Right hindlimb (tissue), 1 donor: ENCODE results near the gene TIMP4.

Experiments
- DNase-seq: peaks from one replicate; pipeline ENCODE4 v3.0.0-alpha.2; 2018

TIMP4 gene

GRCh38 chr3:12158387-12159226 is at the start of gene TIMP4:
Gene TIMP4, minus strand, starts transcription at chr3:12158912. Its CDS starts 72 bp downstream, at chr3:12158840.
- DNase-seq: peak; percentile 37

DNA sequence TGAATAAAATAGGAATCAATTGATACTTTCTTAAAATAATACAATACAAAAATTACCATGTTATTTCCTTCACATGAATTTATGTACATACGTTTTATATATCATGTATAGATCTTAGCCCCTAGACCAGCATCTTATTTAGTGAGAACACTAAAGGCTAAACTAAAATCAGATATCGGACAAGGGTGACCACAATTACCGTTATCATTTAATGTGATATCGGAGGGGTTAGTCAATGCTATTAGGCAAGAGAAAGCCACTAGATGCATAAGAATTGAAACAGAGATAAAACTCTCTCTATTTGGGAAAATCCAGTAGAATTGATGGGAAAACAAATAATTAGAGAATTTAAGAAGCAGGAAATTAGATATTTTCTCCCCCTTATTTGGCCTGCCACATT is 46.5 kb upstream of the TIMP4 start:
- no peak for DNase-seq

GRCh38 chr3:12201813-12202212 is 43.1 kb upstream of the TIMP4 start:
- DNase-seq: no peak

DNA sequence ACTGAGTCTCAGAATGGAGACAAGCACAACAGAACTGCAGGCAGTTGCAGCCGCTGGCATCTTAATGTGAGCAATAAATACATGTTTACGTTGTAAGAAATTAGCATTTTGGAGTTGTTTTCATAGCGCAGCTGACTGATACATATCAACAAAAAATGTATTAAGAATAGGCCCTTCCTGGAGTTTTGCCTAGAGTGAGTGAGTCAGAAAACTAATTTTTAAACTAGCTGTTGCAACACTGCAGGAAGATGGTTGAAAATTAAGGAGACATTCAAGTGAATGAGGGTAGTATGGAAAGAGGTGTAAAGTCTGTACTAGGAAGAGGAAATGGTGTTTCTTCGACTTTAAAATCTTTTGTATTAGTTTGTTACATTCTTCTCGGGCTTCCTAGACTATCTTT is 39.6 kb upstream of the TIMP4 start:
- no peak for DNase-seq

DNA sequence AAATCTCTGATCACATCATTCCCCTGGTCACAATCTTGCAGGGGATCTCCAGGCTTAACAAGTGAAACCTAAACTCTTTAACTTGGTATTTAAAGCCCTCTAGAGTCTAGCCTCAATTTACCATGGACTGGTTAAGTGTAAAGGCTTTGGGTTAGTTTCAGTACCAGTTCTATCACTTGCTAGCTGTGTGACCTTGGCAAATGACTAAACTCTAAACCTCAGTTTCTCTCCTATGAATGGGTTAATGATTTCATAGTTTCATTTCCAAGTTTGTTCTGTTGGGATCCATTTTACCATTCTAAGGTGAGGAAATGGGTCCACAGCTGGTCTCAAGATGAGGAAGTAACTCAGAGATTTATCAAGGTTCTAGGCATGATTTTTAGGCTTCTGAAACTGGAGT is 38.8 kb upstream of the TIMP4 start:
- DNase-seq: no peak

GRCh38 chr3:12196684-12197083 is 38.0 kb upstream of the TIMP4 start:
- no peak for DNase-seq

DNA sequence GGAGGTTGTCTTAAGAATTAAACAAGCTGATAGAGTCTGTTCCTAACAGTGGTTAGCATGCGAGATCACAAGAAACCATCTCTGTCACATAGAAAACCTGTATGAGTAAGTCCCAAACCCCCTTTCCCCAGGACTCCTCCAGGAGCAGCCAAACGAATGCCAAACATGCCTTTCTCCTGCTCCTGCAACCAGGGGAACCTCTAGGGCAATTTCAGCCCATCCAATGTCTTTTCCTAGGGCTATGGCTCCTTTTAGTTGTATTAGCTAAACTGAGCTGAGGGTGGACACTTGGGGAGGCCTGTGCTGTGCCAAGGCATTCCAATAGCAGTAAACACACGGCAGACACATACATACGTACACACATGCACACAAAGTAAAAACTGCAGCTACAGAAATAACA is 36.5 kb upstream of the TIMP4 start:
- DNase-seq: no peak

GRCh38 chr3:12194669-12195161 is 36.0 kb upstream of the TIMP4 start:
- no peak for DNase-seq

DNA sequence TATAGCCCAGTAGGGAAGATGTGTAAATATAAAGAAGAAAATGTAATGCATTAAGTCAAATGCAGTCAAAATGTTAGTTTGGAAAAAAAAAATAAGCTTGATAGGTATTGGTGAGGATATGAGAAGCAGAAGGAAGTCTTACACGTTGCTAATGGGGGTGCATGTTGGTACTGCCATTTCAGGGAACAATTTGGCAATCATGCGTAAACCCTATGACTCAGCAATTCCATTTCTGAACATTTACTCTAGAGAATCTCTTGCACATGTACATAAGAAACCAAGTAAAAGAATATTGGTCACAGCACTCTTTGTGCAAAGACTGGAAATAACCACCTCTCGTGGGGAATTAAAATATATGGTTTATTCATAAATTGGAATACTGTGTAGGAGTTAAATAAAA is 35.5 kb upstream of the TIMP4 start:
- DNase-seq: no peak

- DNase-seq: peak; percentile 48
Observed at GRCh38 chr3:12193485-12194165, 34.9 kb upstream of the TIMP4 start.

GRCh38 chr3:12192655-12193484 is 34.2 kb upstream of the TIMP4 start:
- DNase-seq: no peak

DNA sequence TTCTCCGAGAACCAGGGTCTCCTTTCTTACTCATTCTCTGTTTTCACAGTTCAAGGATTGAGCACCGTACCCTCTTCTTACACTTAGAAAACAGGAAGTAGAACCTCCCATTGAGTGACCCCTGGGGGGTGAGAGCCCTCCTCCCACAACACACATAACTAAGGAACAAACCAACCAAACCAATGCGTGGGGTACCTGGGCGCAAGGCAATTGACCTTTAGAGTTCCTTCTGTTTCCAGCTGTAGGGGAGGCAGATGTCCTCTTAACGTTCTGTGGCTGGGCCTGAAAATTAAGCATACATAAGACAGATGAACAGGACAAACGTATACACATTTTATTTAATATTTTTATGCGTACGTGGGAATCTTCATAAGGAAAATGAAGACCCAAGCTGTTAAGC is 33.5 kb upstream of the TIMP4 start:
- no peak for DNase-seq

DNA sequence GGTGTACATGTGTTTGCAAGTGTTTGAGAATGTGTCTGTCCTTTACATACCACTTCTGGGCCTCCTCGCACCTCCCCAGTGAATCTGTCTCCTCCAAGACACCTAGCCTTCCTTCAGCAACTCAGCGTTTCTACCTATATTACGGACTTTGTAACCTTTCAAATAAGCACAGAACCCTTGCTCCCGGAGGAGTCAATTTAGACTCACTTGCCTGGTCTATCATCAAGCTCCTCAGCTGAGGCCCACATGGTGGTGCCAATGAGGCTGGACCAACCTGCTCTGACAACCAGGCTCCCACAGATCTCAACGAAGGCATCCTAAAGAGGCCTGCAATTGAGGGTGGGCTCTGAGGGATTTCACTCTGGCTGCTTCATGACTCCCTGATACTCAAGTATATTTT is 32.8 kb upstream of the TIMP4 start:
- DNase-seq: no peak

DNA sequence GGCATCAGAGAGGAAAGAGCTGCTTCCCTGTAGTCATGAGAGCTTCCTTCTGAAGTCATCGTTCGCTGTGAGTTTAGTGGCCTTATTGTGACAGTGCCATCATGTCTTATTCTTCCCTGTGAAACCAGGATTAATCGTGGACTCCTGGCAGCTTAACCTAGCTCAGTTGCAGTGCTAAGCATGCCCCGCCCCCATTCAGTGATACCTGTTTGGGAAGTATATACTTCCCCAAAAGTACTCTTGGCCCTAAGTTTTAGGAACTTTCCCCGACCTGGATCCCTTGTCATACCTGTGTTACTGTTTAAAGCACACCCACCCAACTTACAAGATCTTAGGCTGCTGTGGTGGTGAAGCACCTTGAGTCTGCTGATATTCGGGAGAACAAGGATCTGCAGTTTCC is 32.1 kb upstream of the TIMP4 start:
- DNase-seq: no peak

- no peak for DNase-seq
Observed at GRCh38 chr3:12190221-12190807, 31.6 kb upstream of the TIMP4 start.

- no peak for DNase-seq
Observed at GRCh38 chr3:12188681-12189287, 30.1 kb upstream of the TIMP4 start.

GRCh38 chr3:12188328-12188648 is 29.6 kb upstream of the TIMP4 start:
- DNase-seq: no peak

DNA sequence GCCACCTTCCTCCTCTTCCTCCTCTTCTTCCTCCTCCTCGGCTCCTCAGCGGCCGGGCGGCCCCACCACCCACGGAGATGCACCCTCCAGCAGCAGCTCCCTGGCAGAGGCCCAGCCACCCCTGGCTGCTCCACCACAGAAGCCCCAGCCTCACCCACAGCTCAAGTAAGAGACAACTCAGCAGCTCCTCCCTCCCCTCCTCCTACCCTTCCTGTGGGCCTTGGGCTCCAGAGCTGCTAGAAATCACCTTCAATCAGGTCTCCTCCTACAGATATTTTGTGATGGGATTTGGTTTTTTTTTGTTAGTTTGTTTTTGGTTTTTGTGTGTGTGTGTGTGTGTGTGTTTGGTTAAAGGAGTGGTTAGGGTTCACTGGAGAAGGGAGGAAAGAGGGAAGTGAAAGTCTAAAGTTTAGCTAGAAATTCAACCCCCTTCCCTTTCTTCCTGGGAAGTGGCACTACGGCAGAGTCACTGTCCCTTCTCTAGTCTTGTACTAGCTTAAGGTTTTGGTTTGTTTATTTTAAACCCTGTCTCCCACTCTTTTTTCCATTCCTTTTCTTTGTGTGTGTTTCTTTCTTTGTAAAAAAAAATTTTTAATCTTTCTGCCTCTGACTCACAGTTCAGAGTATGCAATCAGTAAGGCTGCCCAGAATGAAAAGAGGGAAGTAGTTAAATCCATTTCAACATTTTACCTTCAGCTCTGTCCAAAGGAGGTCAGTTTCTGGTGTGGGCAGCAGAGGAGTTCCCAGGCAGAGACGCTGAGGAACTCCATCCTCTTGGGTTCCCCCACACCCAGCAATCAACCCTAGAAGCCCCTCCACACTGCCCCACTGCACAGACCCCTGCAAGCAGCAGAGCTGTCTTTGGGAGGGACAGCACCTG is 29.0 kb upstream of the TIMP4 start:
- DNase-seq: no peak

DNA sequence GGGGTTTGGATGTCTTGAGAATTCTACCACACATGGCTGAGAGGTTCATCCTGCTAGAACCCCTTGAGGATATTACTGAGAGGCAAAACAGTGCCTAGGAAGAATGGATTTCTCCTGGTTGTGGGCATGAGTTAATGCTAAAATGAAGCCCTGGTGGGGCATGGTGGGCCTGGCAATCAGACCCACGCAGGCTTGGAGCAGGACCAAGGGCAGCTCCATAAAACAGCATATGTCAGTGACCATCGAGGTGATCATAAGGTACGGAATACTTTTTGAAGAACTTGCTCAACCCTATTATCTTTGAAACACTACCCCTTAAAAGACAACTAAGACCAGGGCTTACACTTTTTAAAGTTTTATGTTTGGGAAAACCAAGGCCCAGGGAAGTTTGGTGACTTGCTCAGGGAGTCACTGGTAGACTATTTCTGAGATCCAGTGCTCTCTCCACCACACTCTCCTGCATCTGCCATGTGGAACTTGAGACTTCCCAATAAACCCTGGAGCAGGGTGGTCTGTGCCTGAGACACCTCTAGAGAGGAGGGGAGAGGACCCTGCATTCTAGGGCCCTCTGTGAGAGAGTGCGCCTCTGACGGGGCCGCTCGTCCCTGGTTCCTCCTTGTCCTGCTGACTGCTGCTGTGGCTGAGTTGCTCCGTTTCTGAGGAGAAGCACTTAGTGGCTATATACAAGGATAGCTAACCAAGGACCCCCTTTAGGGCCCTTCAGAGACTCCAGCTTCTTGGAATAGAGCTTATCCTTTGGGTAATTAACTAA is 28.0 kb upstream of the TIMP4 start:
- no peak for DNase-seq

- DNase-seq: no peak
Observed at GRCh38 chr3:12186046-12186445, 27.3 kb upstream of the TIMP4 start.

GRCh38 chr3:12185172-12185710 is 26.5 kb upstream of the TIMP4 start:
- no peak for DNase-seq
